ENCODE data around the gene STXBP3.
"Not testable (repeated sequence)": the region's sequence is repeated elsewhere in the genome, so short reads cannot be mapped to it uniquely, and the experiment has no call there.

The STXBP3 gene

DNA sequence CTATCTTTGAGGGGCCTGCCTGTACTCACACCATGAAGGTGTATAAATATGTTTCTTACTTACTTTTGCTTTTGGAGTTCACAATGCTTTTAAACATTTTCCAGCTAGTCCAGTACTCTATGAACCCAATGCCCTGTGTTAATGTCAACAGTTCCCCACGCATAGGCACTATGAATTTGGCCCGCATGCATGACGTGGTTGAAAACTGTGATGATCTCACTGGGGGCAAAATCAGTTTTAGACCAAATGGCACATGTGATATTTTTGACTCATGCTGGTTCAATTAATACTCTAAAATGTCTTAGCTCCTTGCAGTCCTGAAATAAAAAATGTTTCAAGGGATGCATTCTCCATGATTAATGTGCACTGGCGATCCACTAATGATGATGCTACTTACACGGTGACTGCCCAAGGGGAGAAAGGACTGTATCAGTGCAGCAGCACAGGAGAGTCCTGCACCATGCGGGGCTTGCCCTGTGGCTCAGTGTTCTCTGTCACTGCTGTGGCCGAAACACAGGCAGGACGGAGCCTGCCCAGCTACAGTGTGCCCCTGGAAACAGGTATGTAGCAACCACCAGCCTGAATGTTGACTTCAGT lies 18.0 kb upstream of the STXBP3 start:
- DNase-seq (ENCODE audit: low spot score) = no peak

DNA sequence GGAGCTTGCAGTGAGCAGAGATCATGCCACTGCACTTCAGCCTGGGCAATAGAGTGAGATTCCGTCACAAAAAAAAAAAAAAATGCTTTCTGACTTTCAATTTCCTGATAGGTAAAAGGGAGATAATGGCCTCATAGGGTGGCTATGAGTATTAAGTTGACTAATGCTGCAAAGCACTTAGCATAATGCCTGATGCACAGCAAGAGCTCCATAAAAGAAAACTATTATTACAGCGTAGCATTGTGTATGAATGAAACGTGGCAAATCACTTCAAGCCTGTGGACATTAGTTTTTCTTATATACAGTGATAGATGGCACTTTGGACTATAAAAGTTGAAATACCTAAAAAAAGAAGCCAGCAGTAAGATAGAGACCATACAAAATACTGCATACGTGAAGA lies 17.0 kb upstream of the STXBP3 start:
- no peak for DNase-seq (ENCODE audit: low spot score)

- DNase-seq (ENCODE audit: low spot score) = no peak
Measured at GRCh38 chr1:108732398-108732797, 14.1 kb upstream of the STXBP3 start.

- no peak for DNase-seq (ENCODE audit: low spot score)
Measured at GRCh38 chr1:108734171-108734865, 12.2 kb upstream of the STXBP3 start.

DNA sequence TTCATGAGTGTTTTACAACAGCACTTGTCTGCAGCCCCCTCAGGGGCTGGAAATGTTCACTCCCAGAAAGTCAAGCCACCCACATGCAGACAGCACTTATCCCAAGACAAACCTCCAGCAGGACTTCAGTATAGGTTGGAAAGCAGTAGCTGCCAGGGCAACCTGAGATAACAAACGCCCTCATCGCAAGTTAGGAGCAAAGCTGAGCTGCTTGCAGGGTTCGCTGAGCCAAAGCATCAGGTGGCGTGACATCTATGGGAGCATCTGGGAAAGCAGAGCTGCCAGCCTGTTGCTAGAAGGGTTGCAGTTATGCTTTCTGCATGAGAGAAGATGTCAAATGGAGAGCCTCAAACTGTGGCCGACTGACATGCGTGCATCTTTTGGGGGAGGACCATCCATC lies 4.2 kb upstream of the STXBP3 start:
- DNase-seq (ENCODE audit: low spot score) = no peak

GRCh38 chr1:108745980-108746381 lies 493 bp upstream of the STXBP3 start:
- DNase-seq (ENCODE audit: low spot score) = no peak

- DNase-seq (ENCODE audit: low spot score) = peak; percentile 68
Measured at GRCh38 chr1:108747171-108747850, 837 bp downstream of the STXBP3 start.

DNA sequence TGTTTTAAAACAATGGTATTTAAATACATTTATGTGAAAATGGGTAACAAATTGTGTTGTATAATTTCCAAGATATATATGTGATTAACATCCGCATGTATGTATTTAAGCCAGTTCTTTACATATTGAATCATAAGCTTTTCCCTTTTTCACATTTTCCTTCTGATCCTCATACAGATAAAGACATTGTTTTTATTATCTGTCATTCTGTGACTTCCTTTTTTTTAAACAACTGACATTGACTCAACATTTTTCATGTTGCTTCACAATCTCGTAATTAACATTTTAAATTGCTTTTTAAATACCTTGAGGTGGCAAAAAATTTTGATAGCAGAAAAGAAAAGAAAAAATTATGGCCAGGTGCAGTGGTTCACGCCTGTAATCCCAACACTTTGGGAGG lies 1.4 kb downstream of the STXBP3 start:
- no peak for DNase-seq (ENCODE audit: low spot score)

DNA sequence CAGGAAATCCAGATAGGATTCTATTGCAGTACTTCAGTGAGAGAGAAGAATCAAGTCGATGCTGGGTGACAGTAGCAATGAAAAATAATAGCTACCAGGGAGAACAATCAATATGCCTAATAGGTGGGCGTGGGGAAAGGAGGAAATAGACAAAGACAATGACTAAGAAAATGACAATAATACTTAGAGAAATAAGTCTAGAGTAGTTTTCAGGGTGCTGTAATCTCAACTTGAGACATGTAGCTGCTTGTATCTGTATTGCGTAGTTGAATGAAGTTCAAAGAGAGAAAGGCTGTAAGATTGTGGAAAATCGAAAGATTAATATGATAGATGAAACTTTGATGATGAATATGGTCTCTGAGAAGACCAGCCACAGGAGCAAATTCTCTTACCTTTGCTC lies 2.6 kb downstream of the STXBP3 start:
- DNase-seq (ENCODE audit: low spot score) = no peak

DNA sequence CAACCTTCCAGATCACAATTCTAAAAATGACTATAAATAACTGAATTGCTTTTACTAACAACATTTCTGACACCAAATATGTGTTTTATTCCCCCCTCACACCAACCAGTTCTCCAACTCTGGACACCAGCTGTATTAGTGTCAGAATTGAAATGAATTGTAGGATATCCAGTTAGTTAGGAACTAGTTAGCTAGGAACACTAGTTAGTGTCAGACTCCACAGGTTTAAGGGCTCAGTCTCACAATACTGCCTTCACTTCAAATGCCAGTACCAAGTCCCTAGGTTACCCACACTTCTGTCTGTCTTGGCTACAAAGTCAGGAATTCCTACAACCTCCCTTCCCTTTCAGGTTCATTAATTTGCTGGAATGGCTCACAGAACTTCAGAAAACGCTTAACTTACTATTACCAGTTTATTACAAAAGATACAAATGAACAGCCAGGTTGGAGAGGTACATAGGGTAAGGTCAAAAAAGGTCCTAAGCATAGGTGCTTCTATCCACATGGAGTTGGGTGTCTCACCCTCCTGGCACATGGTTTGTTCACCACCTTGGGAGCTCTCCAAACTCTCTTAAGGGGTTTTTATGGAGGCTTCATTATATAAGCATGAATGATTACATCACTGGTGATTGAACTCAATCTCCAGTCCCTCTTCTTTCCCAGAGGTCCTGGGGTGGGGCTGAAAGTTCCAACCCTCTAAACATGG lies 4.2 kb downstream of the STXBP3 start:
- no peak for DNase-seq (ENCODE audit: low spot score)

- DNase-seq (ENCODE audit: low spot score) = no peak
Measured at GRCh38 chr1:108753363-108753762, 6.9 kb downstream of the STXBP3 start.

DNA sequence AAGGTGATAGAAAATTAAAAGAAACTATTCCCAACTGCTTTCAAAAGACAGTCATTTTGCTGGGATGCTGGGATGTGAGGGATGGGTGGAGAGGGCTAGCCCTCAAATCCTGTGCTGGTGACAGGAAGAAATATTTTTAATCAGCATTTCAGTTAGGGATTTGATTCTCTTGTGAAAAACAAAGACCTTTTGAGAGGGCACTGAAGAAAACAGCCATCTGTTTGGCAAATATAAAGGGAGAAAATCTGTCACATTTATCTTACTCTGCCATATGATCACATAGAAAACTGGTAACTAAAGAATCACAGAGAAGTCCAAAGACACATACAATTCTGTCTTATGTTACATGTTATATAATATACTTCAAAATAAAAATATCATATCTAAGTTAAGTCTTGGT lies 12.3 kb downstream of the STXBP3 start:
- DNase-seq (ENCODE audit: low spot score) = no peak

DNA sequence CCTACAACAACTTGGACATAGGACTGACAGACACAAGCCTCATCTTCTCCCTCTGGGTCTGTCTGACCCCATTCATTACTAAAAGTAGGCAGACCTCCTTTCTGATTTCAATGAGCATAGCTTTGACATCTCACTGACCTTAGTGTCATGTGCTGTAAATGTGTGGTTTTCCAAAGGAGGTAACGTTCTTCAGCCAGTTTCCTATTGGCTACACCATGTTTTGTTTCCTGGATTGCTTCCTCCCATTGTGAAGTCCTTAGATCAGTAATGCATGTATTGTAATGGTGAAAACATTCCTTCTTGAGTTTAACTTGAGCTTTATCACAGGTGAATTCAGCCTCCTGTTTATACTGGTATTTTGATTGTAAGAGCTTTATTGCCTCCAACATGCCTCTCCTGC lies 20.6 kb downstream of the STXBP3 start:
- DNase-seq (ENCODE audit: low spot score) = no peak

DNA sequence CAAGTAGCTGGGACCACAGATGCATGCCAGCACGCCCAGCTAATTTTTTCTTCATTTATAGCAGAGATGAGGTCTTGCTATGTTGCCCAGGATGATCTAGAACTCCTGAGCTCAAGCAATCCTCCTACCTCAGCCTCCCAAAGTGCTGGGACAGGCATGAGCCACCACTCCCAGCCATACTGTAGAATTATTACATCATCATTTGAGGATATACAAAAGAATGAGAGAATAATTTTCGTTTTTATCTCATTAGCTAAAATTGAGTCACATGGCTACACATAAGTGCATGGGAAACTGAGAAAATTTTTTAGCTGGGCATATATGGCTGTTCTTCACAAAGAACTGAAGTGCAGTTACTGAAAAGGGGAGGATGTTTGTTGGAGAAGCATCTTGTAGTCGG lies 21.2 kb downstream of the STXBP3 start:
- DNase-seq (ENCODE audit: low spot score) = no peak

DNA sequence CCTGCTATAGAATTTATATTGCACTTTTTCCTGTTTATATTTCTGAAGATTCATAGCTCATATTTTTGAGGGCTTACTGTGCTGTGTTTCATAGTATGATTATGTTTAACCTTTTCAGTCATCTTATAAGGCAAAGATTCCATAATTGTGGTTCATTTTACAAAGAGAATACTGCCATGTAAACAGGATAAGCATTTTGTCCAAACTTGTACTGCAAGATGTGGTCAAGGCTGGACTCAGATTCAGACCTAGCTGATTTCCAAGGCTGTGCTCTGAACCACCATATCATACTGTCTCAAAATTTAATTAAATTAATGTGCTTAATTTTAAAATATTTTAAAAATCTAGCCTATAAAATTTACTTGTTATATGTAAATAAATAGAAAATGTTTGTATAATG lies 31.4 kb downstream of the STXBP3 start:
- DNase-seq (ENCODE audit: low spot score) = no peak

GRCh38 chr1:108779455-108779854 lies 33.0 kb downstream of the STXBP3 start:
- no peak for DNase-seq (ENCODE audit: low spot score)

DNA sequence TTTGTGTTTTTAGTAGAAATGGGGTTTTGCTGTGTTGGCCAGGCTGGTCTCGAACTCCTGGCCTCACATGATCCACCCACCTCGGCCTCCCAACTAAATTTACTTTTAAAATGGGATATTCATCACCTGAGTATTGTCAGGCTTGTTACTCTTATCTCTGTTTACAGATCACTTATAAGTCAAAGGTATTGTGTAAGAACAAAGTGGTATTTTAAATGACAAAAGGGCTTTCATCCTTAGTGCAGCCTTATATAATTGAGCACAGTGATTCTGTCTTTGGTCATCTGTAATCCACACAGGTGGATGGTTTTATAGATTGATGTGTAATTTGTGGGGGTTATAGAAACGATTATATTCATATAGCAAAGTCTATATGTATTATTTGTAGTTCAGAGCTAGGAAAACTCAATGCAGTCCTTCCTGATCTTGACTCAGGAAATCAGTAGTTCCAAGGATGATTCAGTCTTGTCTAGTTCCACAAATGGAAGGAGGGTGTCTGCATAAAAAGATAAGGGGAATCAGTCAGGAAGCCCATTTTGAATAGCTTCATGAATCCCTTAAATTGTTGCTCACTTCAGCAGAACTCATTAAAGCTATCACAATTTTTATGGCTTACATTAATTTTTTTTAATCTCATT lies 34.6 kb downstream of the STXBP3 start:
- DNase-seq (ENCODE audit: low spot score) = no peak

- DNase-seq (ENCODE audit: low spot score) = not testable (repeated sequence)
Measured at GRCh38 chr1:108781575-108781944, 35.1 kb downstream of the STXBP3 start.

- DNase-seq (ENCODE audit: low spot score) = no peak
Measured at GRCh38 chr1:108785264-108785663, 38.8 kb downstream of the STXBP3 start.

DNA sequence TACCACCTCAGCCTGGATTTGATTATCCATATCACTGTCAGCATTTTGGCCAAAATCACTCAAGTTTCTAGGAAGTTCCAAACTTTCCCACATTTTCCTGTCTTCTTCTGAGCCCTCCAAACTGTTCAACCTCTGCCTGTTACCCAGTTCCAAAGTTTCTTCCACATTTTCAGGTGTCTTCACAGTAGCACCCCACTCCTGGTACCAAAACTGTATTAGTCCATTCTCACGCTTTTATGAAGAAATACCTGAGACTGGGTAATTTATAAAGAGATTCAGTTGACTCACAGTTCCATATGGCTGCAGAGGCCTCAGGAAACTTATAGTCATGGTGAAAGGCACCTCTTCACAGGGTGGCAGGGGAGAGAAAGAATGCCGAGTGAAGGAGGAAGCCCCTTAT lies 39.4 kb downstream of the STXBP3 start:
- DNase-seq (ENCODE audit: low spot score) = no peak

DNA sequence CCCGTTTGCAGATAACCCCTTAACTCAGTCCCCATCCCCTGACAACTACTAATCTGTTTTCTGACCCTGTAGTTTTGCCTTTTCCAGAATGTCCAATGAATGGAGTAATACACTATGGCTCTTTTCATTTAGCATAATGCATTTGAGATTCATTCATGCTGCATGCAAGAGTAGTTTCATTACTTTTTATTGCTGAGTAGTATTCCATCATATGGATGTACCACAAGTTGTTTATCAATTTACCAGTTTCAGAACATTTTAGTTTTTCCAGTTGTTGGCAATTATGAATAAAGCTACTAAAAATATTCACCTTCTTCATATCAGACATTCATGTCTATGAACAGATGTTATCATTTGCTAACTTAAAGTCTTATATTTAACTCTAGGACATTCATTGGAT lies 45.3 kb downstream of the STXBP3 start:
- DNase-seq (ENCODE audit: low spot score) = no peak

- DNase-seq (ENCODE audit: low spot score) = no peak
Measured at GRCh38 chr1:108792420-108792819, 45.9 kb downstream of the STXBP3 start.

- no peak for DNase-seq (ENCODE audit: low spot score)
Measured at GRCh38 chr1:108799001-108799400, 52.5 kb downstream of the STXBP3 start.
